ENCODE results near the gene SLC1A2. TPM values are rescaled to one million over a fixed set of nuclear protein-coding genes. Genes with fewer than 3 reads are reported as not detected.

The SLC1A2 gene
- total RNA-seq, 1 experiment from 2014 or later: 0.50 TPM

GRCh38 chr11:35425603-35426212 is 6.3 kb upstream of the SLC1A2 start:
- no peak overlapping the region for H3T11ph ChIP-seq (ENCODE audit: low read length)
- no peak overlapping the region for H3K27ac Mint-ChIP-seq
- no peak overlapping the region for H2BK120ac ChIP-seq (ENCODE audit: low read depth, low read length, poor library complexity, severe bottlenecking)
- no peak overlapping the region for H3K56ac ChIP-seq (ENCODE audit: insufficient read length, low read depth, low read length)
- no peak overlapping the region for H2AFZ ChIP-seq (ENCODE audit: low read length)
- peaks cover 0 to 2% of the 10 kb centered on the region in 2 experiments; a peak in 2 of 4 replicates for H3K4me1 Mint-ChIP-seq
- H3K36me3 Mint-ChIP-seq (ENCODE audit: insufficient read depth in 1 of 3, low read depth in 3 of 3): no peaks in the 10 kb centered on the region
- no peaks in the 10 kb centered on the region for H4K20me1 ChIP-seq (ENCODE audit: control insufficient read depth, insufficient read depth, insufficient read length)
- H3K27me3 Mint-ChIP-seq (ENCODE audit: low read depth): peaks cover 89% of the 10 kb centered on the region
- no peak overlapping the region for H2BK20ac ChIP-seq (ENCODE audit: low read depth, low read length, poor library complexity, severe bottlenecking)
- H2BK12ac ChIP-seq (ENCODE audit: insufficient read length, low read depth, low read length): no peak overlapping the region
- DNase-seq: no peak
- no peak overlapping the region for H3K18ac ChIP-seq (ENCODE audit: insufficient read length, low read depth, low read length)
- no peaks in the 10 kb centered on the region for H3K23me2 ChIP-seq (ENCODE audit: insufficient read length, low read depth, low read length, poor library complexity, severe bottlenecking)
- H2AK5ac ChIP-seq (ENCODE audit: insufficient read length, low read length): no peak overlapping the region
- H4K8ac ChIP-seq (replicated peaks; ENCODE audit: insufficient read length, low read depth, low read length): no peak overlapping the region
- H3K4me2 ChIP-seq (ENCODE audit: insufficient read depth, insufficient read length, low read length): no peak overlapping the region
- H3K14ac ChIP-seq (ENCODE audit: insufficient read depth, low read length): no peak overlapping the region
- no peaks in the 10 kb centered on the region for H3K79me1 ChIP-seq (ENCODE audit: insufficient read depth, low read depth, low read length, poor library complexity, severe bottlenecking)
- H3K9me3 Mint-ChIP-seq: no peaks in the 10 kb centered on the region; a peak in 2 of 5 replicates
- H2BK15ac ChIP-seq (ENCODE audit: low read depth, low read length): no peak overlapping the region
- no peaks in the 10 kb centered on the region for H3K79me2 ChIP-seq (ENCODE audit: insufficient read depth, low read length)
- no peak overlapping the region for H3K4me3 Mint-ChIP-seq
- H3K4me1 ChIP-seq (ENCODE audit: insufficient read depth, low read length): no peaks in the 10 kb centered on the region
- no peaks in the 10 kb centered on the region for H3K9me3 ChIP-seq (ENCODE audit: control insufficient read depth, low read depth, low read length)
- H3K9ac ChIP-seq (ENCODE audit: extremely low read depth, insufficient read length, low read length): no peak overlapping the region
- no peak overlapping the region for H3K27ac ChIP-seq (ENCODE audit: insufficient read length, low read depth, low read length)
- no peak for TF ChIP-seq CTCF (conservative IDR thresholded peaks at IDR 0.05)
- H3K4ac ChIP-seq (ENCODE audit: low read depth, low read length): no peak overlapping the region
- no CpG with 5 or more reads among the region's 4 CpGs for WGBS (ENCODE audit: extremely low coverage, insufficient read length, low lambda C conversion rate)
- no peak overlapping the region for H3K23ac ChIP-seq (ENCODE audit: insufficient read length, low read depth, low read length)
- no peak overlapping the region for H2BK5ac ChIP-seq (ENCODE audit: insufficient read length, low read length)
- no peak overlapping the region for H4K5ac ChIP-seq (ENCODE audit: insufficient read length, low read depth, low read length)
- no peak overlapping the region for H4K91ac ChIP-seq (ENCODE audit: insufficient read length, low read depth, low read length)
- peaks cover 16% of the 10 kb centered on the region; the same call in 1 of the 2 replicates for H3K27me3 ChIP-seq (ENCODE audit: insufficient read depth, low read length)

Data from H9 (cell line).